Peyer's patch (tissue), 4 donors: ENCODE measurements around the gene MGRN1.

Experiments used
- CTCF ChIP-seq, 6 experiments: fragments of 450-650 bp in 4 of 6; fragments of 200-600 bp in 2 of 6; sonication (generic) in 1 of 6; IDR thresholded peaks; one replicate each; pipeline ENCODE4 v1.5.1; 2017 to 2019; ENCODE audit warnings: antibody characterized with exemption in 6 of 6, mild to moderate bottlenecking in 3 of 6, moderate library complexity in 1 of 6
- POLR2A ChIP-seq, 2 donors: fragments of 450-650 bp; IDR thresholded peaks; one replicate each; pipeline ENCODE4 v1.5.1; 2017; ENCODE audit warnings: antibody characterized with exemption in 2 of 2, mild to moderate bottlenecking in 2 of 2, moderate library complexity in 2 of 2

GRCh38 chr16:4656221-4656620 lies 31.6 kb downstream of the MGRN1 start:
- TF ChIP-seq CTCF (IDR thresholded peaks at IDR 0.05) (no peak), POLR2A (IDR thresholded peaks at IDR 0.05) (no peak)
